HepG2 (cell line): Measurements from ENCODE around the gene RTCA. TPM values are rescaled to one million over a fixed set of nuclear protein-coding genes. Genes with fewer than 3 reads are reported as not detected.

ENCODE experiments used
- ATAC-seq: fragments of 200-7000 bp; cut with Tn5 transposase; 3 replicates; pipeline ENCODE4 v1.9.1; 2020; ENCODE audit warnings: mild to moderate bottlenecking, moderate library complexity
- BruUV-seq: library from RNA; stranded (reverse); fragments of 400-500 nt; replicated peaks from 2 replicates; lab custom pipeline; 2021; lab: Mats Ljungman, UMichigan
- CTCF ChIA-PET: fragments of 300-600 bp; formaldehyde crosslinking; extraction: SDS; loops from one replicate; lab custom pipeline; 2021; ENCODE audit warnings: low total read pairs, inconsistent platforms, low intra/inter-chr PET ratio; lab: Yijun Ruan, JAX
- POLR2A ChIA-PET: fragments of 350-600 bp; sonication (Branson Sonifier 250); formaldehyde crosslinking; loops from one replicate; lab custom pipeline; 2020; ENCODE audit warnings: antibody characterized with exemption, inconsistent platforms; lab: Yijun Ruan, JAX
- DNase-seq: peaks from one replicate; pipeline ENCODE4 v3.0.0-alpha.2; 2015; ENCODE audit warnings: low spot score
- FAIRE-seq: peaks from 3 replicates; lab custom pipeline; 2011; peaks lifted over from hg19 to GRCh38; lab: Jason Lieb, UNC
- H2AFZ ChIP-seq: one replicate; pipeline ENCODE4 v1.6.1; 2011; ENCODE audit warnings: low read length, inconsistent platforms
- H3K27ac ChIP-seq: fragments of 300-600 bp; 3 replicates; pipeline ENCODE4 v1.8.0; 2011; ENCODE audit warnings: mixed run types, mild to moderate bottlenecking, mixed read lengths, low read length, inconsistent platforms; ENCODE audit not compliant: insufficient read depth; ENCODE audit errors: extremely low read length
- H3K27me3 ChIP-seq, 2 experiments: fragments of 200-600 bp in 1 of 2; 2 replicates in 1 of 2; 3 replicates in 1 of 2; pipeline versions ENCODE4 v1.6.0 to v1.8.0; 2011; ENCODE audit warnings: low read length in 2 of 2, mild to moderate bottlenecking in 2 of 2, moderate library complexity in 2 of 2, inconsistent platforms in 1 of 2; ENCODE audit not compliant: insufficient read depth in 2 of 2, control insufficient read depth in 1 of 2
- H3K36me3 ChIP-seq, 2 experiments: fragments of 200-600 bp in 1 of 2; replicated peaks in 1 of 2; 2 replicates in 1 of 2; 3 replicates in 1 of 2; pipeline versions ENCODE4 v1.5.1 to v1.8.0; 2011; ENCODE audit warnings: low read length in 2 of 2, inconsistent platforms in 1 of 2; ENCODE audit not compliant: insufficient read depth in 2 of 2, control insufficient read depth in 1 of 2
- H3K4me1 ChIP-seq: 2 replicates; pipeline ENCODE4 v1.5.1; 2012; ENCODE audit warnings: low read length, inconsistent platforms; ENCODE audit not compliant: insufficient read depth
- H3K4me2 ChIP-seq: 2 replicates; pipeline ENCODE4 v1.6.0; 2011; ENCODE audit warnings: low read depth, low read length, inconsistent platforms
- H3K4me3 ChIP-seq, 3 experiments: fragments of 200-600 bp in 1 of 3; sonication (generic), shearing (Covaris generic) in 1 of 3; replicated peaks in 1 of 3; 2 replicates each; pipeline ENCODE4 v1.5.1; 2011 to 2016; ENCODE audit warnings: low read length in 3 of 3, inconsistent platforms in 2 of 3, low read depth in 2 of 3, mild to moderate bottlenecking in 2 of 3, control low read depth in 1 of 3, mixed read lengths in 1 of 3; ENCODE audit not compliant: insufficient read depth in 1 of 3
- H3K79me2 ChIP-seq: one replicate; pipeline ENCODE4 v1.6.1; 2011; ENCODE audit warnings: low read length, inconsistent platforms; ENCODE audit not compliant: insufficient read depth
- H3K9ac ChIP-seq: 2 replicates; pipeline ENCODE4 v1.6.0; 2011; ENCODE audit warnings: mild to moderate bottlenecking, low read depth, low read length, inconsistent platforms; ENCODE audit not compliant: insufficient read depth
- H3K9me3 ChIP-seq: 2 replicates; pipeline ENCODE4 v1.5.1; 2012; ENCODE audit warnings: mild to moderate bottlenecking, low read length
- H4K20me1 ChIP-seq: 2 replicates; pipeline ENCODE4 v1.6.0; 2011; ENCODE audit warnings: inconsistent platforms, mild to moderate bottlenecking, low read length, moderate library complexity; ENCODE audit not compliant: insufficient read depth
- ADNP ChIP-seq: sonication (generic); formaldehyde crosslinking; IDR thresholded peaks from 2 replicates; pipeline ENCODE4 v1.4.0; 2020; ENCODE audit warnings: missing genetic modification reagents
- AGO2 ChIP-seq: fragments of 200-400 bp; formaldehyde crosslinking; optimal IDR thresholded peaks from 2 replicates; pipeline ENCODE3; 2017; ENCODE audit warnings: mild to moderate bottlenecking, low read depth, low read length, moderate library complexity
- HNF4A ChIP-seq: sonication (generic); formaldehyde crosslinking; IDR thresholded peaks from 2 replicates; pipeline ENCODE4 v1.4.0; 2020; ENCODE audit warnings: missing genetic modification reagents
- LCORL ChIP-seq, 2 experiments: fragments of 450-650 bp in 1 of 2; sonication (generic) in 1 of 2; formaldehyde crosslinking in 1 of 2; IDR thresholded peaks; 2 replicates each; pipeline versions ENCODE4 v1.5.0 to v1.6.1; 2017 to 2020; ENCODE audit warnings: antibody characterized with exemption in 1 of 2, missing genetic modification reagents in 1 of 2
- RAD51 ChIP-seq: fragments of 450-650 bp; IDR thresholded peaks from 2 replicates; pipeline ENCODE4 v1.6.1; 2016; ENCODE audit warnings: borderline replicate concordance
- RCOR2 ChIP-seq: IDR thresholded peaks from 2 replicates; pipeline ENCODE4 v1.6.1; 2016; ENCODE audit warnings: missing biosample characterization, missing genetic modification reagents
- RELA ChIP-seq: sonication (generic); formaldehyde crosslinking; IDR thresholded peaks from 2 replicates; pipeline ENCODE4 v1.4.0; 2020; ENCODE audit warnings: missing genetic modification reagents
- THAP11 ChIP-seq: IDR thresholded peaks from 2 replicates; pipeline ENCODE4 v1.6.1; 2016; ENCODE audit warnings: missing biosample characterization, missing genetic modification reagents
- ZFP36L1 ChIP-seq: sonication (generic); formaldehyde crosslinking; IDR thresholded peaks from 2 replicates; pipeline ENCODE4 v1.8.0; 2022; ENCODE audit warnings: mild to moderate bottlenecking, missing genetic modification reagents, moderate library complexity
- ZMAT3 ChIP-seq: sonication (generic); formaldehyde crosslinking; conservative IDR thresholded peaks from 2 replicates; pipeline ENCODE4 v1.7.0; 2021; ENCODE audit warnings: missing genetic modification reagents
- ZNF17 ChIP-seq: sonication (generic); formaldehyde crosslinking; IDR thresholded peaks from 2 replicates; pipeline ENCODE4 v1.5.0; 2020; ENCODE audit warnings: mild to moderate bottlenecking, missing genetic modification reagents
- ZNF510 ChIP-seq: sonication (generic); formaldehyde crosslinking; IDR thresholded peaks from 2 replicates; pipeline ENCODE4 v1.4.0; 2020; ENCODE audit warnings: low read depth, mild to moderate bottlenecking, missing genetic modification reagents
- ZNF549 ChIP-seq: sonication (generic); formaldehyde crosslinking; IDR thresholded peaks from 2 replicates; pipeline ENCODE4 v1.5.0; 2020; ENCODE audit warnings: missing genetic modification reagents
- ZNF749 ChIP-seq: sonication (generic); formaldehyde crosslinking; IDR thresholded peaks from 2 replicates; pipeline ENCODE4 v1.8.0; 2022; ENCODE audit warnings: mild to moderate bottlenecking, missing genetic modification reagents, moderate library complexity, borderline replicate concordance
- WGBS: methylation state at CpG from one replicate; pipeline ENCODE4 v1.1.6; 2017; ENCODE audit warnings: low lambda C conversion rate; 5-methylcytosine and 5-hydroxymethylcytosine counted together
- in situ Hi-C: cut with HindIII; loops from 2 replicates; pipeline ENCODE4 v1.10.0; 2017; ENCODE audit warnings: low pct_unique_long_range_greater_than_20kb; ENCODE audit not compliant: extremely low pct_ligation_motif_present
- intact Hi-C: fragments of 100-400 bp; cut with micrococcal nuclease; formaldehyde crosslinking; loops from one replicate; pipeline ENCODE4 v1.10.0; 2022; ENCODE audit not compliant: unreplicated experiment
- polyA plus RNA-seq, 8 experiments: library from polyadenylated mRNA; depleted of rRNA in 3 of 8; stranded (reverse) in 7 of 8; unstranded in 1 of 8; fragments of >200 nt; fragmentation: Illumina TruSeq in 4 of 8; extraction: Trizol in 4 of 8; gene quantifications; 2 replicates each; pipeline versions ENCODE4 v1.2.1 to v1.2.3, GENCODE V29; 2011 to 2016; ENCODE audit warnings: low read depth in 4 of 8, missing spikeins in 1 of 8, mixed read lengths in 1 of 8; ENCODE audit not compliant: insufficient read depth in 1 of 8
- total RNA-seq, 5 experiments: library from RNA; depleted of rRNA; stranded (reverse); fragments of >200 nt; fragmentation: Illumina TruSeq; extraction: Trizol; gene quantifications; 2 replicates each; pipeline ENCODE4 v1.2.3, GENCODE V29; 2016; ENCODE audit warnings: low read depth in 1 of 5
- TF ChIP-seq, protein P1 (sequence below): sonication (generic); formaldehyde crosslinking; IDR thresholded peaks from 2 replicates; pipeline ENCODE4 v1.4.0; 2020; ENCODE audit warnings: mild to moderate bottlenecking, missing genetic modification reagents
- TF ChIP-seq, protein P2 (sequence below): sonication (generic); formaldehyde crosslinking; conservative IDR thresholded peaks from 2 replicates; pipeline ENCODE4 v1.5.0; 2020; ENCODE audit warnings: missing genetic modification reagents

Gene RTCA
- total and polyA plus RNA-seq, 2 of the 13 experiments (the other 11 are each of a cell fraction or from before 2014, with no cell fraction given), result 22.7 to 31.0 TPM

DNA sequence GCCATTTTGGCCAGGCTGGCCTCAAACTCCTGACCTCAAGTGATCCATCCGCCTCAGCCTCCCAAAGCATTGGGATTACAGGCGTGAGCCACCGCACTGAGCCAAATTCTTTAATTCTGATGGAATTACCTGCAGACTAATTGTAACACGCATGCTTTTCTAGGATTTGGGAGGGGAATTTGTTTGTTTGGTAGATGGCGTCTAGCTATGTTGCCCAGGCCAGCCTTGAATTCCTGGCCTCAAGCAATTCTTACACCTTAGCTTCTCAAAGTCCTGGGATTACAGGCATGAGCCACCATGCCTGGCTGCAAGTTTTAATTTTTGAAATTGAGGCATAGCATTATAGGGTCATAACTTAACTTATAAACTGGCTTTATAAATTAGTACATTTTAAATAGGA is 18.6 kb downstream of the RTCA start:
- no peaks in the 10 kb centered on the region for H3K4me1 ChIP-seq
- CTCF ChIA-PET, result no interaction called here
- DNase-seq (no peak), ATAC-seq (no peak), FAIRE-seq (no peak)
- intact Hi-C loops (no loop called here), in situ Hi-C loops (no loop called here)
- no peaks in the 10 kb centered on the region for H3K79me2 ChIP-seq
- H2AFZ ChIP-seq, result no peak overlapping the region
- H3K27ac ChIP-seq, result no peak overlapping the region
- no peak overlapping the region for H3K4me2 ChIP-seq
- H4K20me1 ChIP-seq, result no peaks in the 10 kb centered on the region
- H3K27me3 ChIP-seq, result no peaks in the 10 kb centered on the region
- peaks cover 7 to 59% of the 10 kb centered on the region in 2 experiments; a peak in 4 of 5 replicates for H3K36me3 ChIP-seq
- BruUV-seq, result no TSS peak
- H3K9me3 ChIP-seq, result no peaks in the 10 kb centered on the region
- H3K9ac ChIP-seq, result no peak overlapping the region
- no peak overlapping the region for H3K4me3 ChIP-seq
- WGBS, result 99% methylated on average over 5 of the region's 5 CpGs
- POLR2A ChIA-PET, result no interaction called here
- TF ChIP-seq LCORL (IDR thresholded peaks at IDR 0.05), result no peak
- TF ChIP-seq LCORL (CRISPR knock-in tag; IDR thresholded peaks at IDR 0.05), result no peak
- no peak for TF ChIP-seq ZNF749 (CRISPR knock-in tag)
- no peak for TF ChIP-seq HNF4A (CRISPR knock-in tag)
- TF ChIP-seq, protein P1, sequence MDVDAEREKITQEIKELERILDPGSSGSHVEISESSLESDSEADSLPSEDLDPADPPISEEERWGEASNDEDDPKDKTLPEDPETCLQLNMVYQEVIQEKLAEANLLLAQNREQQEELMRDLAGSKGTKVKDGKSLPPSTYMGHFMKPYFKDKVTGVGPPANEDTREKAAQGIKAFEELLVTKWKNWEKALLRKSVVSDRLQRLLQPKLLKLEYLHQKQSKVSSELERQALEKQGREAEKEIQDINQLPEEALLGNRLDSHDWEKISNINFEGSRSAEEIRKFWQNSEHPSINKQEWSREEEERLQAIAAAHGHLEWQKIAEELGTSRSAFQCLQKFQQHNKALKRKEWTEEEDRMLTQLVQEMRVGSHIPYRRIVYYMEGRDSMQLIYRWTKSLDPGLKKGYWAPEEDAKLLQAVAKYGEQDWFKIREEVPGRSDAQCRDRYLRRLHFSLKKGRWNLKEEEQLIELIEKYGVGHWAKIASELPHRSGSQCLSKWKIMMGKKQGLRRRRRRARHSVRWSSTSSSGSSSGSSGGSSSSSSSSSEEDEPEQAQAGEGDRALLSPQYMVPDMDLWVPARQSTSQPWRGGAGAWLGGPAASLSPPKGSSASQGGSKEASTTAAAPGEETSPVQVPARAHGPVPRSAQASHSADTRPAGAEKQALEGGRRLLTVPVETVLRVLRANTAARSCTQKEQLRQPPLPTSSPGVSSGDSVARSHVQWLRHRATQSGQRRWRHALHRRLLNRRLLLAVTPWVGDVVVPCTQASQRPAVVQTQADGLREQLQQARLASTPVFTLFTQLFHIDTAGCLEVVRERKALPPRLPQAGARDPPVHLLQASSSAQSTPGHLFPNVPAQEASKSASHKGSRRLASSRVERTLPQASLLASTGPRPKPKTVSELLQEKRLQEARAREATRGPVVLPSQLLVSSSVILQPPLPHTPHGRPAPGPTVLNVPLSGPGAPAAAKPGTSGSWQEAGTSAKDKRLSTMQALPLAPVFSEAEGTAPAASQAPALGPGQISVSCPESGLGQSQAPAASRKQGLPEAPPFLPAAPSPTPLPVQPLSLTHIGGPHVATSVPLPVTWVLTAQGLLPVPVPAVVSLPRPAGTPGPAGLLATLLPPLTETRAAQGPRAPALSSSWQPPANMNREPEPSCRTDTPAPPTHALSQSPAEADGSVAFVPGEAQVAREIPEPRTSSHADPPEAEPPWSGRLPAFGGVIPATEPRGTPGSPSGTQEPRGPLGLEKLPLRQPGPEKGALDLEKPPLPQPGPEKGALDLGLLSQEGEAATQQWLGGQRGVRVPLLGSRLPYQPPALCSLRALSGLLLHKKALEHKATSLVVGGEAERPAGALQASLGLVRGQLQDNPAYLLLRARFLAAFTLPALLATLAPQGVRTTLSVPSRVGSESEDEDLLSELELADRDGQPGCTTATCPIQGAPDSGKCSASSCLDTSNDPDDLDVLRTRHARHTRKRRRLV (CRISPR knock-in tag), result no peak
- TF ChIP-seq ZMAT3 (CRISPR knock-in tag), result no peak
- TF ChIP-seq THAP11, result no peak
- no peak for TF ChIP-seq ZFP36L1 (CRISPR knock-in tag)
- no peak for TF ChIP-seq ZNF510 (CRISPR knock-in tag)
- TF ChIP-seq RELA (CRISPR knock-in tag), result no peak
- TF ChIP-seq ADNP (CRISPR knock-in tag), result no peak
- TF ChIP-seq ZNF17 (CRISPR knock-in tag), result no peak
- TF ChIP-seq, protein P2, sequence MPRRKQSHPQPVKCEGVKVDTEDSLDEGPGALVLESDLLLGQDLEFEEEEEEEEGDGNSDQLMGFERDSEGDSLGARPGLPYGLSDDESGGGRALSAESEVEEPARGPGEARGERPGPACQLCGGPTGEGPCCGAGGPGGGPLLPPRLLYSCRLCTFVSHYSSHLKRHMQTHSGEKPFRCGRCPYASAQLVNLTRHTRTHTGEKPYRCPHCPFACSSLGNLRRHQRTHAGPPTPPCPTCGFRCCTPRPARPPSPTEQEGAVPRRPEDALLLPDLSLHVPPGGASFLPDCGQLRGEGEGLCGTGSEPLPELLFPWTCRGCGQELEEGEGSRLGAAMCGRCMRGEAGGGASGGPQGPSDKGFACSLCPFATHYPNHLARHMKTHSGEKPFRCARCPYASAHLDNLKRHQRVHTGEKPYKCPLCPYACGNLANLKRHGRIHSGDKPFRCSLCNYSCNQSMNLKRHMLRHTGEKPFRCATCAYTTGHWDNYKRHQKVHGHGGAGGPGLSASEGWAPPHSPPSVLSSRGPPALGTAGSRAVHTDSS (CRISPR knock-in tag), result no peak
- no peak for TF ChIP-seq AGO2
- no peak for TF ChIP-seq RAD51
- TF ChIP-seq ZNF549 (CRISPR knock-in tag), result no peak
- no peak for TF ChIP-seq RCOR2
